Kidney (tissue), 14 donors: ENCODE data around the gene HSPA1A. TPM values are rescaled to one million over a fixed set of nuclear protein-coding genes. Genes with fewer than 3 reads are reported as not detected.
"Not testable (repeated sequence)": the region's sequence is repeated elsewhere in the genome, so short reads cannot be mapped to it uniquely, and the experiment has no call there.

Source experiments
- DNase-seq, 5 donors: peaks; one replicate each; pipeline ENCODE4 v3.0.0-alpha.2; 2013 to 2020
- FAIRE-seq: peaks from 2 replicates; lab custom pipeline; 2012; peaks lifted over from hg19 to GRCh38; lab: Jason Lieb, UNC
- H3K27ac ChIP-seq, 2 donors: one replicate each; pipeline ENCODE4 v1.7.0; 2013; ENCODE audit warnings: low read depth in 2 of 2, low read length in 2 of 2, inconsistent platforms in 1 of 2
- H3K27me3 ChIP-seq: one replicate; pipeline ENCODE4 v1.7.1; 2013; ENCODE audit warnings: low read length, inconsistent platforms; ENCODE audit not compliant: control insufficient read depth, insufficient read depth
- H3K36me3 ChIP-seq, 3 donors: one replicate each; pipeline versions ENCODE4 v1.7.0 to v1.7.1; 2013; ENCODE audit warnings: low read length in 3 of 3, control low read depth in 1 of 3, inconsistent platforms in 1 of 3; ENCODE audit not compliant: insufficient read depth in 3 of 3, control insufficient read depth in 2 of 3
- H3K4me1 ChIP-seq, 3 donors: one replicate each; pipeline versions ENCODE4 v1.7.0 to v1.7.1; 2013; ENCODE audit warnings: low read length in 3 of 3, inconsistent platforms in 1 of 3, low read depth in 1 of 3; ENCODE audit not compliant: control insufficient read depth in 2 of 3, insufficient read depth in 2 of 3
- H3K4me3 ChIP-seq, 3 donors: one replicate each; pipeline versions ENCODE4 v1.7.0 to v1.8.1; 2013; ENCODE audit warnings: low read length in 3 of 3, control low read depth in 1 of 3, inconsistent platforms in 1 of 3
- H3K9ac ChIP-seq, 3 donors: one replicate each; pipeline versions ENCODE4 v1.7.0 to v1.7.1; 2013; ENCODE audit warnings: low read length in 3 of 3, control low read depth in 1 of 3, inconsistent platforms in 1 of 3
- H3K9me3 ChIP-seq, 3 donors: one replicate each; pipeline versions ENCODE4 v1.7.0 to v1.7.1; 2013; ENCODE audit warnings: low read length in 3 of 3, control low read depth in 1 of 3, inconsistent platforms in 1 of 3; ENCODE audit not compliant: control insufficient read depth in 2 of 3, insufficient read depth in 1 of 3
- intact Hi-C: fragments of 100-400 bp; cut with DNase I; formaldehyde crosslinking; loops from one replicate; pipeline ENCODE4 v1.11.1; 2022
- polyA plus RNA-seq: library from polyadenylated mRNA; stranded (reverse); fragments of 350-450 nt; fragmentation: Illumina TruSeq; extraction: RNeasy Lipid Tissue Mini Kit (QIAGEN cat#74804); gene quantifications from one replicate; pipeline ENCODE4 v1.2.3, GENCODE V29; 2014; ENCODE audit warnings: low read depth, low replicate concordance; ENCODE audit not compliant: insufficient read depth
- total RNA-seq: library from RNA; stranded (reverse); fragmentation: NEBNext Ultra II Directional; extraction: Animal tissue kit (Norgen Biotek cat#: 25700); gene quantifications from one replicate; pipeline ENCODE4 v1.2.1, GENCODE V29; 2021
- TF ChIP-seq, protein P1 (sequence below): IDR thresholded peaks from 3 replicates; pipeline ENCODE4 v1.5.1; 2012; ENCODE audit warnings: mild to moderate bottlenecking, moderate library complexity, borderline replicate concordance; ENCODE audit not compliant: insufficient read depth; ENCODE audit errors: extremely low read depth
- donor health status: control.
- donor health status: control.
- donor health status: control.
- donor health status: control.
- donor health status: control.
- donor health status: DM: yes; HTN: yes; CAD: no.
- donor health status: Normal renal cell carcinoma (clear cell type).

HSPA1A gene
- total and polyA plus RNA-seq, 2 donors from 2014 or later: 133 to 209 TPM

DNA sequence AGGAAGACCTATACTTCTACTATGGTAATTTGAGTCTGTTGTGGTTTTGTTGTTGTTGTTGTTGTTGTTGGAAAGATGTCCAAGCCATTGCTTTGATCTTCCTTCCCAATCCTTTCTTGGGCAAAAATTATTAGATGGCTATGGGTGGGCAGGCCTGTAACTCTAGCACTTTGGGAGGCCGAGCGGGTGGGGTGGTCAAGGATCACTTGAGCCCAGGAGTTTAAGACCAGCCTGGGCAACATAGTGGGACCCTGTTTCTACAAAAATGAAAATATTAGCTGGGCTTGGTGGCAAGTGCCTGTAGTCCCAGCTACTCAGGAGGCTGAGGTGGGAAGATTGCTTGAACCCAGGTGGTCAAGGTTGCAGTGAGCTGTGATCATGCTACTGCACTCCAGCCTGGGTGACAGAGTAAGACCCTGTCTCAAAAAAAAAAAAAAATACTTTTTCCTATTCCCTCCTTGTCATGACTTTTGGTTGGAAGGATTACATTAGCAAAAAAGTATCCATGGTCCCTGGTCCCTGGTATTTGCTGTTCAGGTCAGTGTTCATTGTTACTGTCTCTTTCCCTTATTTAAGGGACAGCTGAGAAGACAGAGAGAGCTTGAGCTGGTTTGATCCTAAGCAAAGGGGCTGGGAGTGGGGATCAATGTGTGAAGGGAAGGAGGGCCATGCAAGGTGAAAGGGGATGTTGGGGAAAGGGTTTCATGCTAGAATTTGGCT, 35.6 kb downstream of the HSPA1A start:
- Histone ChIP-seq H3K4me1 (no peaks in the 10 kb centered on the region), H3K27me3 (no peaks in the 10 kb centered on the region), H3K9me3 (no peaks in the 10 kb centered on the region), H3K4me3 (no peak overlapping the region), H3K27ac (no peak overlapping the region), H3K36me3 (no peaks in the 10 kb centered on the region), H3K9ac (no peak overlapping the region)
- no peak for DNase-seq
- intact Hi-C loops: no loop called here
- FAIRE-seq: no peak
- TF ChIP-seq, protein P1, sequence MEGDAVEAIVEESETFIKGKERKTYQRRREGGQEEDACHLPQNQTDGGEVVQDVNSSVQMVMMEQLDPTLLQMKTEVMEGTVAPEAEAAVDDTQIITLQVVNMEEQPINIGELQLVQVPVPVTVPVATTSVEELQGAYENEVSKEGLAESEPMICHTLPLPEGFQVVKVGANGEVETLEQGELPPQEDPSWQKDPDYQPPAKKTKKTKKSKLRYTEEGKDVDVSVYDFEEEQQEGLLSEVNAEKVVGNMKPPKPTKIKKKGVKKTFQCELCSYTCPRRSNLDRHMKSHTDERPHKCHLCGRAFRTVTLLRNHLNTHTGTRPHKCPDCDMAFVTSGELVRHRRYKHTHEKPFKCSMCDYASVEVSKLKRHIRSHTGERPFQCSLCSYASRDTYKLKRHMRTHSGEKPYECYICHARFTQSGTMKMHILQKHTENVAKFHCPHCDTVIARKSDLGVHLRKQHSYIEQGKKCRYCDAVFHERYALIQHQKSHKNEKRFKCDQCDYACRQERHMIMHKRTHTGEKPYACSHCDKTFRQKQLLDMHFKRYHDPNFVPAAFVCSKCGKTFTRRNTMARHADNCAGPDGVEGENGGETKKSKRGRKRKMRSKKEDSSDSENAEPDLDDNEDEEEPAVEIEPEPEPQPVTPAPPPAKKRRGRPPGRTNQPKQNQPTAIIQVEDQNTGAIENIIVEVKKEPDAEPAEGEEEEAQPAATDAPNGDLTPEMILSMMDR: no peak

GRCh38 chr6:31851485-31851832, 36.1 kb downstream of the HSPA1A start:
- no peaks in the 10 kb centered on the region for H3K27me3 ChIP-seq
- no peak overlapping the region for H3K4me3 ChIP-seq
- intact Hi-C loops: no loop called here
- FAIRE-seq (no peak), DNase-seq (no peak)
- no peaks in the 10 kb centered on the region for H3K36me3 ChIP-seq
- TF ChIP-seq, protein P1: no peak
- no peak overlapping the region for H3K9ac ChIP-seq
- H3K9me3 ChIP-seq: no peaks in the 10 kb centered on the region
- no peak overlapping the region for H3K27ac ChIP-seq
- H3K4me1 ChIP-seq: no peaks in the 10 kb centered on the region

DNA sequence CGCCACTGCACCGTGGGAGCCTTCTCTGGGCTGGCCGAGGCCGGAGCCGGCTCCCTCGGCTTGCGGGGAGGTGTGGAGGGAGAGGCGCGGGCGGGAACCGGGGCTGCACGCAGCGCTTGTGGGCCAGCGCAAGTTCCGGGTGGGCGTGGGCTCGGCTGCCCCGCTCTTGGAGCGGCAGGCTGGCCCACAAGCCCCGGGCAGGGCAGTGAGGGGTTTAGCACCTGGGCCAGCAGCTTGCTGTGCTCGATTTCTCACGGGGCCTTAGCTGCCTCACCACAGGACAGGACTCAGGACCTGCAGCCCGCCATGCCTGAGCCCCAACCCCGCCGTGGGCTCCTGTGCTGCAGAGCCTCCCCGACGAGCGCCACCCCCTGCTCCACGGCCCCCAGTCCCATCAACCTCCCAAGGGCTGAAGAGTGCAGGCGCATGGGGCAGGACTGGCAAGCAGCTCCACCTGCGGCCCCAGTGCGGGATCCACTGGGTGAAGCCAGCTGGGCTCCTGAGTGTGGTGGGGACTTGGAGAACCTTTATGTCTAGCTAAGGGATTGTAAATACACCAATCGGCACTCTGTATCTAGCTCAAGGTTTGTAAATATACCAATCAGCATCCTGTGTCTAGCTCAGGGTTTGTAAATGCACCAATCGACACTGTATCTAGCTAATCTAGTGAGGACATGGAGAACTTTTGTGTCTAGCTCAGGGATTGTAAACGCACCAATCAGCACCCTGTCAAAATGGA, 36.8 kb downstream of the HSPA1A start:
- DNase-seq, H3K4me1 ChIP-seq, H3K36me3 ChIP-seq, FAIRE-seq, H3K4me3 ChIP-seq, H3K27me3 ChIP-seq, intact Hi-C loops, H3K27ac ChIP-seq, H3K9me3 ChIP-seq, H3K9ac ChIP-seq: not testable (repeated sequence)

GRCh38 chr6:31857774-31858173, 42.4 kb downstream of the HSPA1A start:
- H3K4me1 ChIP-seq, H3K4me3 ChIP-seq, H3K27ac ChIP-seq, FAIRE-seq, intact Hi-C loops, H3K9ac ChIP-seq, H3K9me3 ChIP-seq, DNase-seq, H3K27me3 ChIP-seq: not testable (repeated sequence)
- peaks cover 0 to 15% (median 13%) of the 10 kb centered on the region in 3 donors for H3K36me3 ChIP-seq
